ENCODE measurements around the gene RFX3.
"Not testable (repeated sequence)": the region's sequence is repeated elsewhere in the genome, so short reads cannot be mapped to it uniquely, and the experiment has no call there.

RFX3 gene

DNA sequence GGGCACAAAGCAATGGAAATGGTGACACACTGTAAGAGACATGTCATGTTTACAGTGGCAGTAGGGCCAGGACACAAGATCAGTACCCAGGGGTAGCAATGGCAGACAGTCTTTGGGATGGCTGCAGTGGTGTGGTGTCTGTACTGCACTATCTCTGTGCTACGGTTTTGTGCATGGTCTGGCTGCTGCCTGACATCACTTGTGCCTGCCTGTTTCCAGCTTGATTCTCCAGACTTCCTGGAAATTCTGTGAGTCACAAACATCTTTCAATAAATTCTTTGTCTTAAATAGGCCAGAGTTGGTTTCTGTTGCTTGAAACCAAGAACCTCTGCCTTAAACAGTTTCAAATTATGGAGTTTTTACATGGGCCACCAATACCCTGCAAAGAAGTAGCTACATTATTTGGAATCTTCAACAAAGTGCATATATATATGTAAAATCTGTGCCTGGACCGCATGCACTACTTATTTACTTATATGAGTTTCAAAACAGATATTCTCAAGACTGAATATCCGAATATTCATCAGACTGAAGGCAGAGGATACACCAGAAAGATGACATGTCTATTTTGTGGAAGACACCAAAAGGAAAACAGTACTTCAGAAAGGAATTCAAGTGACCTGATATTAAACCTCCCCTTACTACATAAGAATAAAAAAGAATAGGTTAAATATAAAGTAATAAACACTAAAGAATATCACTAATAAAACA is 188.1 kb downstream of the RFX3 start:
- no peak for DNase-seq

DNA sequence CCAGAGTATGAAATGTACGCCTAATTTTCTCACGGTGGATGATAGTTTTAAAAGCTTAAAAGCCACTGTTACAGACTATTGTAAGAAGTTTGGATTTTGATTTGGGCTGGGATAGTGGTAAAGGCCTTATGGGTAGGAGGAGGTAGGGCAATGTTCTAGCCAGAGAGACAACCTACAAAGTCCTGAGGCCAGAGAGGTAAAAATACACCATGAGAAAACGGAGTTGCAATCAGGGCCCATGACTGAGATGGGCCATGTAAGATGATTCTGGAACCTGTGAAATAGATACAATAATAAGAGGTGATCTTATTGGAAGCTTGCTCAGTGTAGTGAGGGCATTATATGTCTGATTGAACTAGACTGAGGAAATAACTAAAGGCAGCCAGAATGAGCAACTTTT is 188.8 kb downstream of the RFX3 start:
- no peak for DNase-seq

DNA sequence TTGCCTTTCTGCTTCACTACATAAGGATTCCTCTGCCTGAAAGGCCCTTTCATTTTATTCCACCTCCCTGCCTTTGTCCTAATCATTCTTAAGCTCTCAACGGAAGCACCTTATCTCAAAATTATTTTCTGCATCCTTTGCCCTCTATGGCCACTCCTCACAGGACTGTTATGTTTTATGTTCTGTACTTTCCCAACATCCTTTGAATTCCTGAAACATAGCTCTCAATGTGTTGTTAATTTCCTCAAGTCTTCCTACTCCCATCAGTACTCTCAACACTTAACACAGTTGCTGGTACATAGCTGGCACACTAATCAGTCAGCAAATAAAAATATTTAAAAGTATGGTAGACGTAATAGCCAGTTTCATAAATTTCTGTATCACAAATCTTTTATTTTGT is 193.0 kb downstream of the RFX3 start:
- DNase-seq = no peak

- peak; percentile 14 for DNase-seq
These were observed 194.0 kb downstream of the RFX3 start for GRCh38 chr9:3331801-3332200.

GRCh38 chr9:3330792-3331420 is 194.9 kb downstream of the RFX3 start:
- DNase-seq = no peak

GRCh38 chr9:3329361-3329760 is 196.4 kb downstream of the RFX3 start:
- DNase-seq = no peak

DNA sequence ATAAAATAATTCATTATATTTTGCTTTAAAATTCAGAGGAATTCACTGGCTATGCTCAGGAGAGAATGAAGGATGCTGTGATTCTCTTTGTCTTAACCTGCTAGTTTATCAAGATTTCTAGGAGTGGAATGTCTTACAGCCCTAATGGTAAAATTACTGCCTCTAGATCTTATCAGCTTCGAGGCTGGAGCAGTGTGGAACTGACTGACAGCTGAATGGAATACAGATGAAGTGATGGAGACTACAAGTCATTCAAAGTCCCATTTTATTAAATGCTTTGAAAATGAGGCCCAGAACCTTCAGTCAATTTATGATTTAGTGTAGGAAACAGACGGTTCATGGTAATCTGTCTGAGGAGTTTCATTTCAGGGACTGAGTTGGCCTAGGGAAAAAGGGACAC is 202.1 kb downstream of the RFX3 start:
- DNase-seq = no peak

DNA sequence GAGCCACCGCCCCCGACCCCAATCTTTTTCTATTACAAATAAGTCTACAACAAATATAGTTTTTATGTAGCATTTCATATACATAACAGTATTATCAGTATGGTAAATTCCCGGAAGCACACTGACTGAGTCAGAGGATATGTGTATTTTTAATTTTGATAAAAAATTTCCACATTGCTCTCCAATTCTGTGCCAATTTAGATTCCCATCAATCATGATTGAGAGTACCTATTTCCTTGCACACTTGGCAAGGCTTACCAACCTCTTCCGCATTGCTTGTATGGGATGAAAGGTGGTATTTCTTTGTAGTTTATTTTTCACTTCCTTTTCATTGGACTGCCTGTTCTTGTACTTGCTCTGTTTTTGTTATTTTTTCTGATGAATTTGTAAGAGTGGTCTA is 204.6 kb downstream of the RFX3 start:
- no peak for DNase-seq

- not testable (repeated sequence) for DNase-seq
These were observed 213.2 kb downstream of the RFX3 start for GRCh38 chr9:3312595-3312994.

- DNase-seq = no peak
These were observed 217.2 kb downstream of the RFX3 start for GRCh38 chr9:3308609-3309008.

- DNase-seq = not testable (repeated sequence)
These were observed 221.4 kb downstream of the RFX3 start for GRCh38 chr9:3304388-3304787.

GRCh38 chr9:3299872-3300271 is 225.9 kb downstream of the RFX3 start:
- no peak for DNase-seq

- no peak for DNase-seq
These were observed 229.3 kb downstream of the RFX3 start for GRCh38 chr9:3296536-3296935.

- no peak for DNase-seq
These were observed 233.5 kb downstream of the RFX3 start for GRCh38 chr9:3292311-3292710.

DNA sequence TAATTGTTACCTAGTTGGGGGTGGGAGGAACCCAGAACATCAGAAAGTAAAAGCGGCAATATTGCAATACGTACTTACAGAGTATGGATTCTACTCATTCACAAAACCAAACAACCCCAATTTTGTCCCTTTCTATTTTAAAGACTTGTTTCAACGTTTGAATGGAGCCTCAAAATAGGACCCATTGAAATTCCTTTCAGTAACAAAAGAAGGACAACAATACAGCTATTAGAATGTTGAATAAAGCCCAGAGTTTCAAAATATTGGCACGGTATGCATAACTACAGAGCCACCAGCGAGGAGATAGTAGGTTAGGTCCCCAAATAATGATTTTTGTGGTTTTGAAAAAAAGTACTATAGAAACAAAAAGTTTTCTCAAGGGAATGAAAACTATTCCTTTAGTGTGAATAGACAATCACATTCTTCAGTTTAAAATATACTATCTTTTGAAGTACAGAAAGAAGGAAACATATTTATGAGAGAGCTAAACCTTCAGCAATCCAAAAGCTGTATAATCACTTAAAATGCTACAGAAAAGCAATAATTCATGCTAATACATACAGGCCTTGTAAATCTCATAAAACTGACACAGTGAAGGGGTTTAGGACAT is 235.5 kb downstream of the RFX3 start:
- DNase-seq = no peak

DNA sequence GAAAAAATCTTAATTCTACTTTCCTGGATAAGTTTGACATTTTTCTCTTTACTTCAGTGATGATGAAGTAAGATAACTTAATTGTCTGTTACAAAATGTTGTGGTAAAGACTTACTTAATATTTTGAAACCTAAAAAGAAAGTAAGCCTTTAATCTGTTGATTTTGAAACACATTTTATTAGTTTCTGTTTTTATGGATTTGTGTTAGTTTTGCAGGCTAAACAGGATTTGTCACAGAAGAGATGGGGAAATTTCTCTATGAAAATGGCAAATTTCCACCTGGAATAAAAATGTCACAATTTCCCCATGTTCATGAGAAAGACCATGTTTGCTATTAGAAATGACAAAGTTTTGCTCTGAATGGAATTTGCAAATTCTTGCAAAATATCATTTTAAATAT is 237.1 kb downstream of the RFX3 start:
- DNase-seq = no peak

DNA sequence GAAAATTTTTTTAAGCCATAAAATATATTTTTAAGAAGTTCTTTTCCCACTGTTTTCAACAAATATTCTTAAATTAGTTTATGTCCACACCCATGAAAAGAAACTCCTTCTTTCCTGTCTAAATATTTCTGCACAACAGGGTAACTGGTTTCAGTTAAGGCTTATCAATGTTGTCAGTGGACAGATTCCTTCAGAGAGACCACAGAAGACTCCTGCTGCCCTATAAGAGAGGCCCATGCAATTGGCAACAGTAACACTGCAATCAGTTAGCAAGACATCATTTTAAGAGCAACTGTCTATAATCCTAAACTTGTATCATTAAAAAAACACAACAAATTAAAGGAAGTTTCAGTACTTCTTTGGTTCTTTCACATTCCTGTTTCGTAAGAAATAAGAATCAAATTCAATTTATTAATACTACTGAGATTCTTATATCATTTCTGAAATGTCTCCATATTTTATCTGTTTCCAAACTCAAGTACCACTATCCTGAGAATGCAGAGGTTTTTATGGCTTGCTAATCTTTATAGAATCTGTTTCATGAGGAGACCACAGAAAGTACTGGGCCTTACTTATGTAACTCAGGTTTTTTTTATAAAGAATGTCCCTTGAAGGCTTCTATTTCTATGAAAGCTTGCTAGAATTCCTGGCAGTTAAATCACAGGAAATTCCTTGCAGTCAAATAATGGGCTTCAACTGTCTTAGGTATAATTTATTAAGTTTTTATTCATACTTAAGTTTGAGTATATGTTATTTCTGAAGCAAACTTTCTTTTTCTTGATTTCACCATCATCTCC is 240.2 kb downstream of the RFX3 start:
- DNase-seq = no peak

GRCh38 chr9:3282365-3282764 is 243.4 kb downstream of the RFX3 start:
- no peak for DNase-seq

DNA sequence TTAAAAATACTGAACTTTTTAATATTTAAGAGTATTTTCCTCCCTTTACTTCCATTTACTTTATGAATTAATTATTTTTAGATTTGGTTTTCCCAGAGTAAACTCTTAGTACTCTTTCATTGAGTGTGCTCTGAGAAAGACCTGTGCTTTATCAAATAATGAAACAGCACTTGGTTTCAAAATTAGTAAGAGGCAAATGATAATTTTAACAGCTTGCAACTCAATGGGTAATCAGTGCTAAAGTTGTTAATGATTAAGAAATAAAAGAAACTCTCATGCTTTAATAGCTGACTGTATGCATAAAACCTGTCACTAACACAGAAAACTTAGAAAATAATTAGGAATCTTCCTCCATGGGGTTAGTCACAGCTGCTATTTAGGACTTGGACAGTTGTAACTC is 244.4 kb downstream of the RFX3 start:
- DNase-seq = no peak

DNA sequence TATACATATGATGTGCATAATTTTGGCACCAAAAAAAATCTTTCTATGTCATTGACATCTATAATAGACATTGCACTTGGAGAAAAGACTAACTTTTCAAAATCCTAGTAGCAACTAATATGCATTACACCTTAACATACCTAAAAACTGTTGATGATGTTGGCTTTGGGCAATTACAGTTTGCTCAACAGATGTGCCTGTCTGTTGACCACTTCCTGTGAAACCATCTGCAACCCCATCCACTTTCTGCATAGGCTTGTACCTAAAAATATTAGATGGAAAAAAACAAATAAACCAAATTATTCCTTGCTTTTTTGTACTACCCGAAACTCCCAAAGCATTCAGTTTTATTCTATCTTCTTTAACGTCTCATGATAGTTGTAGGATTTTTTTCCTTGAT is 248.6 kb downstream of the RFX3 start:
- DNase-seq = no peak

DNA sequence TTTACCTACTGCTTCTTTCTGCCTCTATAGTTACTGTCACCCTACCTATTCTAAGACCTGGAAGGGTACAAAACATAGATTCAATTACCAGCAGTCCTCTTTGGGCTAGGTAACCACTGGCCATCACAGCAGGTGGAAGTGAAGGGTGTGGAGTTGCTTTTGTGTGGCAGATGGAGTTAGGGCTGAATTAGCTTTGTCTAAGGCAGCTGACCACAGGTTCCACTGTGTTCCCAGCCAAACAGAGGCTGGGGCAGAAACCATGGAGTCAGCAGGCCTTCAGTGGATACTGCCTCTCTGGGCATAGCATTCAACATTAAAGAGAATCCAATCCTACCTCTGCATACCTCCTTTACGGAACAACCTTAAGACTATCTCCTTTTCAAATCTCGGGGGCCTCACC is 254.2 kb downstream of the RFX3 start:
- DNase-seq = no peak

- DNase-seq = no peak
These were observed 254.6 kb downstream of the RFX3 start for GRCh38 chr9:3271157-3271556.

- no peak for DNase-seq
These were observed 257.6 kb downstream of the RFX3 start for GRCh38 chr9:3268223-3268622.

- DNase-seq = no peak
These were observed 262.1 kb downstream of the RFX3 start for GRCh38 chr9:3263698-3264097.
